Right renal cortex interstitium (tissue), 3 donors: ENCODE results near the gene RPL6. TPM values are rescaled to one million over a fixed set of nuclear protein-coding genes. Genes with fewer than 3 reads are reported as not detected.
"Not testable (repeated sequence)": the region's sequence is repeated elsewhere in the genome, so short reads cannot be mapped to it uniquely, and the experiment has no call there.

Source experiments
- DNase-seq, 3 donors: peaks; one replicate each; pipeline ENCODE4 v3.0.0-alpha.2; 2013; ENCODE audit warnings: low read depth in 3 of 3, low spot score in 2 of 3
- polyA plus RNA-seq, 3 donors: library from polyadenylated mRNA; unstranded; fragments of 120-200 nt; gene quantifications; one replicate each; pipeline ENCODE4 v1.2.1, GENCODE V29; 2013; ENCODE audit not compliant: insufficient read length in 3 of 3

RPL6 gene
- polyA plus RNA-seq, 3 donors: 2,445 to 2,563 (median 2,508) TPM

GRCh38 chr12:112420740-112421139, 11.3 kb upstream of the RPL6 start:
- no peak for DNase-seq

DNA sequence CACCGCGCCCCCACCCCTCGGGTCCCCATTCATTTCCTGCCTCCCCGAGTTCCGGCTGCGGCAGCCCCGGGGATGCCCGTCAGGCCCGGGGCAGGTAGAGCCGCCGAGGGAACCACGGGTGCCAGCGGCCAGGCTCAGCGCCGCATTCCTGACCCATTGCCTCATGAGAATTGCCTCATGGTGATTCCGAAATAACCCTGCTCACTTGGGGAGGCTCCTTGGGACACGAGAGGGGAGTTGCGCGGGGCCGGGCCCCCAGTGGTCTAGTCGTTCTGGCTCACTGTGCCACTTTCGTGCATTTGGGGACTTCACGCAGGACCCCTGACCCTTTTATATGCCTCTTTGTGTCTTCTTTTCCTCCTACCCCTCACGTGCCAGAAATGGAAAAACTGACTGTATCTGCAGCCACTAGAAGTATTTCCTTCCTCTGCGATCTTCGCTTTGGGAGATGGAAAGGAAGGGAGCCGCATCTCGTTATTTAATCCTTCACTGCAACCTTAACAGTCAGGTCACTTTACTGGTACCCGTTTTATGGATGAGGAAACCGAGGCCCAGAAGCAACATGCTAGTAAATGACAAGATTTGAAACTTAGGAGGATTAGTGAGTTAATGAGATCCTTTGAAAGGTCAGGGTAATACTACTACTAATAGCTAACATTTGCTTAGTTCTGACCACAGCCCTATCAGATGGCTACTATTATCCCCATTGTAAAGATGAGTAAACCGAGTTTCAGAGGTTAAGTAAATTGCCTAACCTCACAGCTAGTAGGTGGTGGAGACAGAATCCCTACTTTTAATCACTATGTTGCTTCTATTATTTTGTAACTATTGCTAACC, 10.1 kb upstream of the RPL6 start:
- DNase-seq: peak in 1 of 3 donors; percentile 38

- peak in 2 of 3 donors; percentile 67 for DNase-seq
Measured at GRCh38 chr12:112418608-112419296, 9.3 kb upstream of the RPL6 start, which contains the start of gene PTPN11. PTPN11 (plus strand) TSS chr12:112418947; CDS start chr12:112419112, 165 bp downstream.

- DNase-seq: no peak
Measured at GRCh38 chr12:112418273-112418607, 8.8 kb upstream of the RPL6 start.

- DNase-seq: not testable (repeated sequence)
Measured at GRCh38 chr12:112415457-112415856, 6.1 kb upstream of the RPL6 start.

GRCh38 chr12:112413855-112414625, 4.6 kb upstream of the RPL6 start:
- DNase-seq: no peak

GRCh38 chr12:112409906-112410244, 470 bp upstream of the RPL6 start:
- no peak for DNase-seq

- DNase-seq: no peak
Measured at GRCh38 chr12:112408621-112409020, 784 bp downstream of the RPL6 start.

DNA sequence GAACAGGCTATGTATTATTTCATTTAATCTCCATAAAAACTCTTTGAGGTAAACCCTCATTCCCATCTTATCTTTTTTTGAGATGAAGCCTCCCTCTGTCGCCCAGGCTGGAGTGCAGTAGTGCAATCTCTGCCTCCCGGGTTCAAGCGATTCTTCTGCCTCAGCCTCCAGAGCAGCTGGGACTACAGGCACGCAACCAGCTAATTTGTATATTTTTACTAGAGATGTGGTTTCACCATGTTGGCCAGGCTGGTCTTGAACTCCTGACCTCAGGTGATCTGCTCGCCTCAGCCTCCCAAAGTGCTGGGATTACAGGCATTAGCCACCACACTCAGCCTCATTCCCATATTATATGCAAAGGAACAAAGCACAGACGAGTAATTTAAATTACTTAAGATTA, 1.7 kb downstream of the RPL6 start:
- not testable (repeated sequence) for DNase-seq

DNA sequence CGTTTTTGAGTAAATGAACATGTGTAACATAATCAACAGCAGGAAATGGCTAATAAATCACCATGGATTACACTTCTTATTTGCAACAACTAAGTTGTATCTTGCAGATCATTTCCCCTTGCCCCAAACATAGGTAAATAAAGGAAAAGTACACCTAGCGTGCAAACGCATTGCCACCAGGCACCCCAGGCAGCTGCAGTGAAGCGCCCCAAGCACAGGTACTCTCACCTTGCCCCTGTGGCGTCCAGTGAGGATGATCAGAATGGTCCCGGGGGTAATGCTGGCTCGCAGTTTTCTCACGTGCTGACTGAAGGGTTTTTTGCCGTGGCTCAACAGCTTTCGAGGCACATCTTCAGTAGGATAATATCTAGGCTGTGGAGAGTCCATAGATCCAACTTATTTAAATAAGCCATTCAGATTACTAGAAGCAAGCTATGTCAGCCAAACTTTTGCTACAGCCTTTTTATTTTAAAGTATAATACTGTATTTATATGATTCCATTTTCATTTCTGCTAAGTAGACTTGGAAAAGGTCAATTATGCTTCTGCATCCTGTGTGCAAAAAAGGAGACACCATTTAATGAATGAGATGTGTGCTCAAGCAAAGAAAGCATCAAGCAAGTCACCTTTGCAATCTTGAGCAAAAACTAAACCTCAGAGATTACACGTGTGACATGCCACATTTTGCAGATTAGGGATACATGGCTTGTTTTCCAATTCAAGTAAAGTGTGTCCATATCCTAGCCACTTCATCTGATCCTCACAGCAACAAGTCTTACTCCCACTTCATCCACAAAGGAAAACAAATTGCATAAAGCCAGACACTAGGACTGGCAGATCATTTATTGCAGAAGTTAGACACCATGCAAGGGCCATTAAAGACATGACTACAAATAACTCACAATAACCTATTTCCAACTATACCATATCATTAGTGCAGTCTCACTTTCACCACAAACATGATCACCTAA, 2.6 kb downstream of the RPL6 start:
- DNase-seq: no peak

DNA sequence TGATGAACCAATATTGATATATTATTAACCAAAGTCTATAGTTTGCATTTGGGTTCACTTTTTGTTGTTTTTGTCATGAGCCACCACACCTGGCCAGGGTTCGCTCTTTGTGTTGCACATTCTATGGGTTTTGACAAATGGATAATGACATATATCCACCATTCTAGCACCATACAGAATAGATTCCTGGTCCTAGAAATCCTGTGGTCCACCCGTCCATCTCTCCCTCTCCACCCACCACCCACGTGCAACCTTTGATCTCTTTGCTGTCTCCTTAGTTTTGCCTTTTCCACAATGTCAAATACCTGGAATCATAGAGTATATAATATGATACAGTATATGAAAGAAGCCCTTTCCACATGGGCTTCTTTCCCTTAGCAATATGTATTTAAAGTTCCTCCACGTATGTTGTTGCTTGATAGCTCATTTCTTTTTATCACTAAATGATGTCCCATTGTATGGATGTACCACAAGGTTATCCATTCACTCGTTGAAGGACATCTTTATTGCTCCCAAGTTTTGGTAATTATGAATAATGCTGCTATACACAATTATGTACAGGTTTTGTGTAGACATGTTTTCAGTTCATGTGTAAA, 7.4 kb downstream of the RPL6 start:
- DNase-seq: no peak

- no peak for DNase-seq
Measured at GRCh38 chr12:112401054-112401453, 8.4 kb downstream of the RPL6 start.

DNA sequence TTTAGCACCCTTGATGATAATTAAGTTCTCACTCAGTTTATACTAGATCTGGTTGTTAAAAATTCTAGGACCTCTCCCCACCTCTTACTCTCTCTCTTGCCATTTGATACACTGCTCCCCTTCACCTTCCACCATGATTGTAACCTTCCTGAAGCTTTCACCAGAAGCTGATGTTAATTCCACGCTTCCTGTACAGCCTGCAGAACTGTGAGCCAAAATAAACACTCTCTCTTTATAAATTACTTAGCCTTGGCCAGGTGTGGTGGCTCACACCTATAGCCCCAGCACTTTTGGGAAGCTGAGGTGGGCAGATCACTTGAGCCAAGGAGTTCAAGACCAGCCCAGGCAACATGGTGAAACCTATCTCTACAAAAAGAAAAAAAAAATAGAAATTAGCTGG, 16.1 kb downstream of the RPL6 start:
- no peak for DNase-seq

- not testable (repeated sequence) for DNase-seq
Measured at GRCh38 chr12:112389922-112390654, 19.3 kb downstream of the RPL6 start.

DNA sequence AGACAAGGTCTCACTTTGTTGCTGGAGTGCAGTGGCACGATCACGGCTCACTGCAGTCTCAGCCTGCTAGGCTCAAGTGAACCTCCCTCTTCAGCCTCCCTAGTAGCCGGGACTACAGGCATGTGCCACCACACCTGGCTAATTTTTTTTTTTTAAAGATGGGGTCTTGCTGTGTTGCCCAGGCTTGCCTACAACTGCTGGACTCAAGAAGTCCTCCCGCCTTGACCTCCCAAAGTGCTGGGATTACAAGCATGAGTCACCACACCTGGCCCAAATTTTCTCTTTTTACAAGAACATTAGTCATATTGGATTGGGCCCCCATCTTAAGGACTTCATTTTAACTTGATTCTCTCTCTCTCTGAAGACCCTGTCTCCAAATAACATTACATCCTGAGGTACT, 20.2 kb downstream of the RPL6 start:
- no peak for DNase-seq

- no peak for DNase-seq
Measured at GRCh38 chr12:112386726-112387125, 22.7 kb downstream of the RPL6 start.

GRCh38 chr12:112382866-112383265, 26.5 kb downstream of the RPL6 start:
- no peak for DNase-seq

DNA sequence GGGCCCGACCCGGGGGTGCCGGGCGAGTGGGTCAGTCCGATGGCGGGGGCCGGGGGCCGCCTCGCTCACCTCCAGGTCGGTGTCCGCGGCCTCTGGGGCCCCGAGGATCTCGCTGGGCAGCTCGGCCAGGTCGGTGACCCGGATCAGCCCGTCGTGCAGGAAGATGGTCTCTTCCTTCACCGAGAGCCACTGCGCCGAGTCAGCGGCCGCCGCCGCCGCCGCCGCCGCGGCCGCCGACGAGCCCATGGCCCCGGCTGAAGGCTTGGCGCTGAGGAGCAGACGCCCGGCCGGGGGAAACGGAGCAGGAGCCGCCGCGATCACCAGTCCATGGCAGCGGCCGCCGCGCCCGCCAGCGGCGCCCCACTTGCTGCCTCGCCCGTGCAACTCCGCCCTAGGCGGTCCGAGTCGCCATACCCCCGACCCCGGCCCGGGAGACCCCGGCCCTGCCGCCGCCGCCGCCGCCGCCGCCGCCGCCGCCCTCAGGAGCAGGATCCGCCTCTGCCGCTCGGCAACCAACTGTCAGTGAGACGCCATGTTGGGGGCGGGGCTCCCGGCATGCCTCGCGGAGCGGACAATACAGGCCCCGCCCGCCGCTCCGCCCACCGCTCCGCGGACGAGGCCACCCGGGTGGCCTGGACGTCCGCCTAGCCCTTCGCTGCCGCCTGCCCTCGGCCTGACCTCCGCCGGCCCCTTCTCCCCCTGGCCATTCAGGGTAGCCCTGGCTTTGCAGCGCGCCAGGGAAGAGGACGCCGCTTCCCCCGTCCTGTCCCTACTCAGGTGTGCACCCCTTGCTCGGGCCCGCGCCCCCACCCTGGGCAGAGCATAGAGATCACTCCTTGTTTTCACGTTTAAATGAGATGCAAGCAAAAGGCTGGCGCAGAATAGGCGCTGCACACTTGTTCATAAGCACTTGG, 27.3 kb downstream of the RPL6 start, which contains the start of gene HECTD4:
HECTD4 (minus strand) TSS at position 549 of the 914 bp plus-strand sequence; CDS start at position 246, 303 bp downstream.
- peak; percentile 61 to 82 (median 76) for DNase-seq
